ENCODE measurements around the gene LTO1.
"Not testable (repeated sequence)": the region's sequence is repeated elsewhere in the genome, so short reads cannot be mapped to it uniquely, and the experiment has no call there.

Gene LTO1

DNA sequence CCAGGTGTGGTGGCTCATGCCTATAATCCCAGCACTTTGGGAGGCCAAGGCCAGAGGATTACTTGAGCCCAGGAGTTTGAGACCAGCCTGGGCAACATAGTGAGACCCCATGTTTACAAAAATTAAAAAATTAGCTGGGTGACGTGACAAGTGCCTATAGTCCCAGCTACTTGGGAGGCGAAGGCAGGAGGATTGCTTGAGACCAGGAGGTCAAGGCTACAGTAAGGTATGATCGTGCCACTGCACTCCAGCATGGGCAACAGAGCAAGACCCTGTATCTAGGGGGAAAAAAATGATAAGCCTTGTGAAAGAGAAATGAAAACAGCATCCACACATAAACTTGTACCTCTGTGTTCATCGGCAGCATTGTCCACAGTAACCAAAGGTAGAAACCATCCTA lies 42.3 kb downstream of the LTO1 start:
- DNase-seq (ENCODE audit: low read depth): no peak

DNA sequence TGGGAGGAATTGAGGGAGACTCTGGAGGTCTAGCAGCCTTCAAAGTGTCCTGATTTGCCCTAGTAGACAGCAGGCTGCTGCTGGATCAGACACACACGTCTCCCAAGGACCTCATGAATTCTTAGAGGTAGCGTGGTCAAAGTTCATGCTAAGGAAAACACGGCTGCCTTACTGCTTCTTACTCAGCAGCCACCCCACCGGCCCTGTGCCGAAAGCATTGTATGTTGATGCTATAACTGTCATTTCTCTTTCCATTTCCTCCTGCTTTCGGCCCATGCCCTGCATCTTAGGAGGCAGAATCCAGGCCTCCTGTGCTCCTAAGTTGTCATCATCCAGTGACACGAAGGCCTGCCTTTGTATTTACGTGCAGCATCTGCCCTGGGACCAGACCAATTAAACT lies 44.7 kb downstream of the LTO1 start:
- no peak for DNase-seq (ENCODE audit: low read depth)

DNA sequence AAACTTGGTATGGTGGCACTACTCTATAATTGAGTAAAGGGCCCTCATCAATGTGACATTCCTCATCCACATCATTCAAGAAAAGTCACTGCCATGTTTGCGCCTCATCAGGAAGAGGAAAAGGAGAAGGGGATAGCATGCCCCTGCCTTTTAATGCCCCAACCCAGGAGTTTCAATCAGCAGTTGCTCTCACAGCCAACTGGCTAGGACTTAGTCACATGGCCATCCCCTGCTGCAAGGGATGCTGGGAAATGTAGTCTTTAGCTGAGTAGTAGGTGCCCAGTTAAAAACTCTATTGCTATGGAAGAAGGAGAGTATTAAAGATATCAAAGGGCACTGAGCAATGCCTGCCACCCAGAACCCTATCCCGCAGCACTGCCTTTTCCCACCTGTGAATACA lies 45.1 kb downstream of the LTO1 start:
- no peak for DNase-seq (ENCODE audit: low read depth)

- DNase-seq (ENCODE audit: low read depth): no peak
These were observed 47.6 kb downstream of the LTO1 start for GRCh38 chr11:69627551-69627950.

GRCh38 chr11:69625476-69625875 lies 49.7 kb downstream of the LTO1 start:
- DNase-seq (ENCODE audit: low read depth): no peak

- DNase-seq (ENCODE audit: low read depth): no peak
These were observed 50.9 kb downstream of the LTO1 start for GRCh38 chr11:69624293-69624692.

DNA sequence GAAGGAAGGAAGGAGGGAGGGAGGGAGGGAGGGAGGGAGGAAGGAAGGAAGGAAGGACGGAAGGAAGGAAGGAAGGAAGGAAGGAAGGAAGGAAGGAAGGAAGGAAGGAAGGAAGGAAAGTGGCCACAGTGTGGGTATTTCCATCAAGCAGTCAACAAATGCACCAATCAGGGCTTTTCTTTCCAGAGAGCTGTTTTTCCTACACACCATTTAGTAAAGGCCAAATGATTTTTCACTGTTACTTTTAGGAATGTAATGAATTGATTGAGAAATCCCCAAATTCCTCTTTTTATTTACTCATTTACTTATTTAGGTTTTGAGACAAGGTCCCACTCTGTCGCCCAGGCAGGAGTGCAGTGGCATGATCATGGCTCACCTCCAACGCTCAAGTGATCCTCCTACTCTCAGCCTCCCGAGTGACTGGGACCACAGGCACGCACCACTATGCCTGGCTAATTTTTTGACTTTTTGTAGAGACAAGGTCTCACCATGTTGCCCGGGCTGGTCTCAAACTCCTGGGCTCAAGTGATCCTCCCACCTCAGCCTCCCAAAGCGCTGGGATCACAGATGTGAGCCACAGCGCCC lies 53.0 kb downstream of the LTO1 start:
- DNase-seq (ENCODE audit: low read depth): not testable (repeated sequence)

DNA sequence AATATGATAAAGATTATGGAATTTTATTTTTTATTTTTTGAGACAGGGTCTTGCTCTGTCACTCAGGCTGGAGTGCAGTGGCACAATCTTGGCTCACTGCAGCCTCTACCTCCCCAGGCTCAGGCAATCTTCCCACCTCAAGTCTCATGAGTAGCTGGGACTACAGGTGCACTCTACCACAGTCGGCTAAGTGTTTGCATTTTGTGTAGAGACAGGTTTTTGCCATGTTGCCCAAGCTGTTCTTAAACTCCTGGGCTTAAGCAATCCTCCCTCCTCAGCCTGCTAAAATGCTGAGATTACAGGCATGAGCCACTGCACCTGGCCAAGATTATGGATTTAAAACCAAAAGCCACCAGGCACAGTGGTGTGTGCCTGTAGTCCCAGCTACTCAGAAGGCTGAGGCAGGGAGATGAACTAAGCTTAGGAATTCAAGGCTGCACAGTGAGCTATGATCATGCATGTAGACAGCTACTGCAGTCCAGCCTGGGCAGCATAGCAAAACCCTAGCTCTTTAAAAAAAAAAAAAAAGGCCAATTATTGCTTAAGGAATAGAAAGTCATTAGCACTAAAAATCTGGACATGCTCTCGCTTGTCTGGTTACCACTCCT lies 54.4 kb downstream of the LTO1 start:
- DNase-seq (ENCODE audit: low read depth): no peak

DNA sequence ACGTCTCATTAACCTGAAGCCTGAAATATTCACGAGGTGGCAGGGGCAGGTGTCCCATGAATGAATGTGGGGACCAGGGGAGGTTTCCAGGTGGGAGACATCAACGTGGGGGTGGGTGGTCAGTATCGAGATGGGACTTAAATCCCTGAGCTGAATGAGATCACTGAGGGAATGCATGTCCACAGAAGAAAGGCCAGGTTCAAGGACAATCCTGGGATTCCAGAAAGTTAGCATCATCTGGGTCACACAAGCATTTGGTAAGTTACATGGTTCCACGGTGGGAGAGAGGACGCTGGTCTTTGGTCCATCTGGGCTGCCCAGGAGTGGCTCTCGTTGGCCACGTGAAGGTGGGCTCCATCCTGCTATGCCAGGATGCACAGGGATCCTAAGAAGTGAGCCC lies 56.9 kb downstream of the LTO1 start:
- no peak for DNase-seq (ENCODE audit: low read depth)

- DNase-seq (ENCODE audit: low read depth): no peak
These were observed 57.5 kb downstream of the LTO1 start for GRCh38 chr11:69617682-69618081.

- no peak for DNase-seq (ENCODE audit: low read depth)
These were observed 57.9 kb downstream of the LTO1 start for GRCh38 chr11:69617220-69617619.
